Left lung (tissue), 10 donors: ENCODE measurements around the gene BCL2L14. TPM values are rescaled to one million over a fixed set of nuclear protein-coding genes. Genes with fewer than 3 reads are reported as not detected.

Experiments
- ATAC-seq: fragments of 200-7000 bp; cut with Tn5 transposase; one replicate; pipeline ENCODE4 v1.9.1; 2020; ENCODE audit warnings: moderate library complexity
- DNase-seq, 4 donors: peaks; one replicate each; pipeline ENCODE4 v3.0.0-alpha.2; 2013 to 2020
- H3K27ac ChIP-seq, 2 donors: fragments of 200-600 bp; sonication (generic) in 1 of 2; one replicate each; pipeline versions ENCODE4 v1.5.0 to v1.8.0; 2020 to 2021
- H3K27me3 ChIP-seq, 2 donors: fragments of 200-600 bp; sonication (generic) in 1 of 2; one replicate each; pipeline versions ENCODE4 v1.5.0 to v1.8.0; 2020 to 2021
- H3K36me3 ChIP-seq, 2 donors: fragments of 200-600 bp; sonication (generic) in 1 of 2; one replicate each; pipeline versions ENCODE4 v1.5.0 to v1.8.0; 2020 to 2021
- H3K4me1 ChIP-seq, 2 donors: fragments of 200-600 bp; one replicate each; pipeline ENCODE4 v1.8.0; 2021
- H3K4me3 ChIP-seq, 2 donors: fragments of 200-600 bp; sonication (generic) in 1 of 2; one replicate each; pipeline versions ENCODE4 v1.5.0 to v1.8.0; 2020 to 2021; ENCODE audit warnings: mild to moderate bottlenecking in 1 of 2
- H3K9me3 ChIP-seq, 2 donors: fragments of 200-600 bp; sonication (generic) in 1 of 2; one replicate each; pipeline versions ENCODE4 v1.5.0 to v1.8.0; 2020 to 2021
- CTCF ChIP-seq, 2 donors: fragments of 200-600 bp; sonication (generic) in 1 of 2; IDR thresholded peaks; one replicate each; pipeline versions ENCODE4 v1.5.0 to v1.8.0; 2021; ENCODE audit warnings: antibody characterized with exemption in 2 of 2
- intact Hi-C, 2 donors: fragments of 100-400 bp; cut with DNase I; formaldehyde crosslinking; loops; one replicate each; pipeline versions ENCODE4 v1.11.2 to v1.14.2; 2022
- polyA plus RNA-seq, 6 donors: library from polyadenylated mRNA; unstranded; fragments of 120-200 nt; gene quantifications; one replicate each; pipeline ENCODE4 v1.2.1, GENCODE V29; 2013; ENCODE audit not compliant: insufficient read length in 6 of 6
- total RNA-seq, 2 donors: library from RNA; stranded (reverse); fragmentation: NEBNext Ultra II Directional; extraction: Animal tissue kit (Norgen Biotek cat#: 25700); gene quantifications; one replicate each; pipeline ENCODE4 v1.2.1, GENCODE V29; 2021
- donor health status: DM: no; HTN: yes; CAD: no.
- donor health status: DM: no; HTN: no; CAD: no.

Gene BCL2L14
- total and polyA plus RNA-seq, 8 donors = 0.31 to 1.7 (median 0.69) TPM

GRCh38 chr12:12086362-12086761 lies 15.6 kb downstream of the BCL2L14 start:
- intact Hi-C loops = no loop called here
- Histone ChIP-seq H3K4me1 (peaks cover 3 to 7% of the 10 kb centered on the region in 2 donors), H3K27me3 (no peaks in the 10 kb centered on the region), H3K27ac (no peak overlapping the region), H3K9me3 (no peaks in the 10 kb centered on the region), H3K4me3 (no peak overlapping the region), H3K36me3 (no peaks in the 10 kb centered on the region)
- DNase-seq (no peak), ATAC-seq (no peak)
- TF ChIP-seq CTCF (IDR thresholded peaks at IDR 0.05) = no peak

DNA sequence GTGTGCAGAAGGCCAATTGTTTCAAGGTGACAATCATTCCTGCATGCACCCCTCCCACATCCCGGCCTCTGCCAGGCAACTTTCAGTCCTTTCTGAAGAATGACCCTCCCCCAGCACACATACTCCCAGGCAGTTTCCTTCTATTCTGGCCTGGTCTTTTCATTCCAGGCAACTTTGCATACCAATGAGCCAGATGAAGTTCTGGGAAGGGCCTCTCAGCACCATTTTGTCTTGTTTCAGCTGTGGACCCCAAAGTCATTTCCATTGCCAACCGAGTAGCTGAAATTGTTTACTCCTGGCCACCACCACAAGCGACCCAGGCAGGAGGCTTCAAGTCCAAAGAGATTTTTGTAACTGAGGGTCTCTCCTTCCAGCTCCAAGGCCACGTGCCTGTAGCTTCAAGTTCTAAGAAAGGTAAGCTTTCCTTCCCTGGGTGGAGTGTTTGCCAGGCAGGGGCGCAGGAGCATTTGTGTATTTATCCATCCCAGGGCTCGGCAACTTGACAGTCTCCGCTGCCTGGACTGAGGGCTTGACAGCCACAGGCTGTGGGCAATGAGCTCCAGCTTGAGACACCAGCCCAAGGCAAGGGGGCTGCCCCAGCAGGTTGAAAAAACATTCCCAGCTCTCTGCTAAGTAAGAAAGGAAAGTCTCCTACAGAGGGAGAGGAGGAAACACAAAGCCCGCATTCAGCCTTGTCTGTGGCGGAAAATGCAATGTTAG lies 16.4 kb downstream of the BCL2L14 start:
- ATAC-seq = no peak
- TF ChIP-seq CTCF (IDR thresholded peaks at IDR 0.05) = no peak
- intact Hi-C loops = no loop called here
- Histone ChIP-seq H3K9me3 (no peaks in the 10 kb centered on the region), H3K4me3 (no peak overlapping the region), H3K36me3 (no peaks in the 10 kb centered on the region), H3K27ac (no peak overlapping the region), H3K27me3 (no peaks in the 10 kb centered on the region), H3K4me1 (peaks cover under 1 to 11% of the 10 kb centered on the region in 2 donors)
- no peak for DNase-seq

- Histone ChIP-seq H3K4me3 (no peak overlapping the region), H3K9me3 (no peaks in the 10 kb centered on the region), H3K4me1 (peaks cover 0 to 11% of the 10 kb centered on the region in 2 donors), H3K27ac (no peak overlapping the region), H3K36me3 (no peaks in the 10 kb centered on the region), H3K27me3 (no peaks in the 10 kb centered on the region)
- intact Hi-C loops = no loop called here
- no peak for ATAC-seq
- DNase-seq = no peak
- TF ChIP-seq CTCF (IDR thresholded peaks at IDR 0.05) = no peak
Measured at GRCh38 chr12:12087693-12088034, 16.9 kb downstream of the BCL2L14 start.

DNA sequence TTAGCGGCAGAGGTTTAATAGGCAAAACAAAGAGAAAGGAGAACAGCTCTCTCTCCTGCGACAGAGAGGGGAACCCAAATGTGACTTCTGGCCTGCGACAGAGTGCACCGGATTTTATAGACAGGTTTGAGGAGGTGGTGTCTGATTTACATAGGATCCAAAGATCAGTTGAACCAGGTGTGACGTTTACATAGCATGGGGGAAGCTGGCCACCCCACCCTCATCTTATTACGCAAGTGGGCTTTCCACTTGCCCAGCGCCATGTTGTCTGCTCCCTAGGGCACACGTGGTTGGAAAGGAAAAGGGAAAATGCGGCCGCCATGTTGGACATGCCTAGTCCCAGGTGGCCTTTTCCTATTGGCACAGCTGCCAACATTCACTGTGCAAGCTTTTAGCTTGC lies 17.4 kb downstream of the BCL2L14 start:
- ATAC-seq (no peak), DNase-seq (no peak)
- no peak for TF ChIP-seq CTCF (IDR thresholded peaks at IDR 0.05)
- no peaks in the 10 kb centered on the region for H3K27me3 ChIP-seq
- no peak overlapping the region for H3K27ac ChIP-seq
- H3K36me3 ChIP-seq = no peaks in the 10 kb centered on the region
- H3K4me3 ChIP-seq = no peak overlapping the region
- H3K4me1 ChIP-seq = peaks cover 0 to 13% of the 10 kb centered on the region in 2 donors
- H3K9me3 ChIP-seq = no peaks in the 10 kb centered on the region
- intact Hi-C loops = no loop called here

GRCh38 chr12:12088761-12089160 lies 18.0 kb downstream of the BCL2L14 start:
- peaks cover 0 to 13% of the 10 kb centered on the region in 2 donors for H3K4me1 ChIP-seq
- H3K27ac ChIP-seq = no peak overlapping the region
- H3K4me3 ChIP-seq = no peak overlapping the region
- no peak for TF ChIP-seq CTCF (IDR thresholded peaks at IDR 0.05)
- H3K27me3 ChIP-seq = no peaks in the 10 kb centered on the region
- H3K36me3 ChIP-seq = no peaks in the 10 kb centered on the region
- intact Hi-C loops = no loop called here
- H3K9me3 ChIP-seq = no peaks in the 10 kb centered on the region
- DNase-seq (no peak), ATAC-seq (no peak)
